KOPT-K1 (cell line): ENCODE data around the gene ITFG2.
A peak's percentile ranks its signal among the peaks of the same experiment; 100 is the strongest.

Experiments used
- H3K27ac ChIP-seq: fragments of 200-600 bp; sonication (generic); 2 replicates; pipeline ENCODE4 v1.5.1; 2016; ENCODE audit warnings: antibody characterized with exemption, mild to moderate bottlenecking, low read depth, low read length; ENCODE audit not compliant: poor library complexity, severe bottlenecking
- H3K36me3 ChIP-seq: fragments of 200-600 bp; sonication (generic); 2 replicates; pipeline ENCODE4 v1.5.1; 2017; ENCODE audit warnings: antibody characterized with exemption, mild to moderate bottlenecking, low read length, moderate library complexity; ENCODE audit not compliant: insufficient read depth
- H3K9me3 ChIP-seq: fragments of 200-600 bp; sonication (generic); 2 replicates; pipeline ENCODE4 v1.5.1; 2017; ENCODE audit warnings: antibody characterized with exemption, low read length, mild to moderate bottlenecking; ENCODE audit not compliant: insufficient read depth, poor library complexity, severe bottlenecking

Gene ITFG2

GRCh38 chr12:2791089-2791488 is 21.4 kb upstream of the ITFG2 start:
- Histone ChIP-seq H3K36me3 (peaks cover 1% of the 10 kb centered on the region; the same call in 1 of the 2 replicates), H3K9me3 (no peaks in the 10 kb centered on the region), H3K27ac (no peak overlapping the region)

- H3K9me3 ChIP-seq: no peaks in the 10 kb centered on the region
- H3K36me3 ChIP-seq: peaks cover 19% of the 10 kb centered on the region
- no peak overlapping the region for H3K27ac ChIP-seq
These were observed 19.6 kb upstream of the ITFG2 start for GRCh38 chr12:2792671-2793500.

- Histone ChIP-seq H3K36me3 (peaks cover 26% of the 10 kb centered on the region), H3K9me3 (no peaks in the 10 kb centered on the region), H3K27ac (no peak overlapping the region)
These were observed 18.9 kb upstream of the ITFG2 start for GRCh38 chr12:2793561-2793960.

GRCh38 chr12:2794191-2794735 is 18.2 kb upstream of the ITFG2 start:
- Histone ChIP-seq H3K9me3 (no peaks in the 10 kb centered on the region), H3K36me3 (peaks cover 33% of the 10 kb centered on the region), H3K27ac (no peak overlapping the region)

- Histone ChIP-seq H3K9me3 (no peaks in the 10 kb centered on the region), H3K27ac (peak within 1 kb of the TSS; percentile 64), H3K36me3 (peaks cover 39% of the 10 kb centered on the region)
These were observed 17.7 kb upstream of the ITFG2 start, which contains the start of gene FKBP4 for GRCh38 chr12:2794736-2795289. Gene FKBP4, plus strand, starts transcription at chr12:2794970. Its CDS starts 170 bp downstream, at chr12:2795140.

GRCh38 chr12:2795291-2796186 is 16.9 kb upstream of the ITFG2 start:
- no peaks in the 10 kb centered on the region for H3K9me3 ChIP-seq
- H3K27ac ChIP-seq: peak overlapping the region; percentile 64
- peaks cover 46% of the 10 kb centered on the region for H3K36me3 ChIP-seq

GRCh38 chr12:2796187-2796666 is 16.2 kb upstream of the ITFG2 start:
- H3K27ac ChIP-seq: peak overlapping the region; percentile 64
- H3K36me3 ChIP-seq: peaks cover 53% of the 10 kb centered on the region
- no peaks in the 10 kb centered on the region for H3K9me3 ChIP-seq

GRCh38 chr12:2797721-2798418 is 14.6 kb upstream of the ITFG2 start:
- Histone ChIP-seq H3K9me3 (no peaks in the 10 kb centered on the region), H3K27ac (no peak overlapping the region), H3K36me3 (peaks cover 69% of the 10 kb centered on the region)

GRCh38 chr12:2800046-2800570 is 12.4 kb upstream of the ITFG2 start:
- Histone ChIP-seq H3K9me3 (no peaks in the 10 kb centered on the region), H3K36me3 (peaks cover 92% of the 10 kb centered on the region), H3K27ac (no peak overlapping the region)

GRCh38 chr12:2801044-2801783 is 11.3 kb upstream of the ITFG2 start:
- Histone ChIP-seq H3K27ac (no peak overlapping the region), H3K36me3 (peaks cover 100% of the 10 kb centered on the region), H3K9me3 (no peaks in the 10 kb centered on the region)

GRCh38 chr12:2803635-2804392 is 8.7 kb upstream of the ITFG2 start:
- Histone ChIP-seq H3K36me3 (peaks cover 87% of the 10 kb centered on the region), H3K27ac (no peak overlapping the region), H3K9me3 (no peaks in the 10 kb centered on the region)

- Histone ChIP-seq H3K9me3 (no peaks in the 10 kb centered on the region), H3K27ac (no peak overlapping the region), H3K36me3 (peaks cover 80% of the 10 kb centered on the region)
These were observed 7.9 kb upstream of the ITFG2 start for GRCh38 chr12:2804393-2805142.
